HG02981 (cell line): ENCODE results near the gene NFYC.

Source experiments
- ATAC-seq: cut with Tn5 transposase; IDR thresholded peaks from one replicate; pipeline ENCODE4 v1.9.1; 2021; ENCODE audit warnings: mild to moderate bottlenecking, moderate library complexity; ENCODE audit not compliant: unreplicated experiment

Gene NFYC

DNA sequence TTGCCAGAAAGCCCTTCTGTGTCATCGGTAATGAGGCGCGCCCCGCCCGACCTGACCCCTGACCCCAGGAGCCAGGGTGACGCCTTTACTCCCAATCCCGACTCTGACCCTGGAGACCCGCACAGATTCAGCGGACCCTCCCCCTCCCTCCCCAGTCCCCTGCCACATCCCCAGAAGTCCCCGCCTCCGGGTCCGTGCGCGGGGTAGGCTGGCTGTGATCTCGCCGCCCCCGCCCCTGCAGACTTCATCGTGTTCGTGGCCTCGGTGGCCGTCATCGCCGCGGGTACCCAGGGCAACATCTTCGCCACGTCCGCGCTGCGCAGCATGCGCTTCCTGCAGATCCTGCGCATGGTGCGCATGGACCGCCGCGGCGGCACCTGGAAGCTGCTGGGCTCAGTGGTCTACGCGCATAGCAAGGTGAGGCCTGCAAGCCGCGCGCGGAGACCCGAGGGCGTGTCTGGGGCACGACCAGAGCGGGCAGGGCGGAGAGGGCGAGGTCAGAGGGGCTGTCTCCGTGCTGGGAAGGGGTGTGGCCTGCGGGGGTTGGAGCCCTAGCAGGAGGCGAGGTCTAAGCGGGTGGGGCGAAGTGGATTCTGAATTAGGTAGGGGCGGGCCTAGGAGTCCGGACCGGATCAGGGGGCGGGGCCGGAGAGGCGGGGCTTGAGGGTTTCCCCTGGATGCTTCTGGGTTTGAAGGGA, 126.9 kb downstream of the NFYC start:
- peak; percentile 83 for ATAC-seq

DNA sequence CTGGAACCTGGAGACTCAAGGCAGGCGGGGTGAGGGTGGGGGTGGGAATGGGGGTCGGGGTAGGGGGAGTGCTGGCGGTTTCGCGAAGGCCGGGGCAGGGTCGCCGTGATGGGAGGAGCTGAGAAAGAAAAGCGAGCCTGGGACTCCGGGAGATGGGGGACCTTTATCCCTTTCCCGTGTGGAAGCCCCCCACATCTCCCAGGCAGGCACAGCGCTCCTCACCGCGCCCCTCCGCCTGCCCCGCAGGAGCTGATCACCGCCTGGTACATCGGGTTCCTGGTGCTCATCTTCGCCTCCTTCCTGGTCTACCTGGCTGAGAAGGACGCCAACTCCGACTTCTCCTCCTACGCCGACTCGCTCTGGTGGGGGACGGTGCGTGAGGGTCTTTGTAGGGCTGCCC, 127.6 kb downstream of the NFYC start:
- no peak for ATAC-seq

DNA sequence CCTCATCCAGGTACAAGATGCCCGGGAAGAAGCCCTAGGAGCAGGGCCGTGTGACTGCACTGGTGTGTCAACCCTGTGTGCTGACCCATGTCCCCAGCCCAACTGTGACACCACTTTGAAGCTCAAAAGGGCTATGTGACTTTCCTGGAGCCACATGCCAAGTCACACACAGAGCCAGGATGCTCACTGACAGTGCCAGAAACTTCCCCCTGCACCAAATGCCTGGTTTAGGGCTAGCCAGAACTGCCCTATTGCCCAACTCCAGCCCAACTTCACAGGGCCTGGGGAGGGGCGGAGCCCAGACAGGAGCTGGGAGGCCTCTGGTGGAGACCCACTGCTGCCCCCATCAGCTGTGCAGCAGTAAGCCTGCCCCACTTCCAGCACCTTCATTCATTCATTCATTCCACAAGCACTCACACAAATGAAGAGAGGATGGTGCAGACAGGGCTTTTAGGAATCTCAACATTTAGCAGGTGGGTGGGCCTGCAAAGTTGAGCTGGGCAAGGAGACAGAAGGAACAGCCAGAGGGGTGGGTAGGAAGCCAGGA, 128.8 kb downstream of the NFYC start:
- no peak for ATAC-seq
